Adrenal gland (tissue), 5 donors: ENCODE measurements around the gene YIF1B.

Experiments used
- POLR2A ChIP-seq, 2 donors: fragments of 450-650 bp; IDR thresholded peaks; one replicate each; pipeline ENCODE4 v1.6.1; 2017; ENCODE audit warnings: antibody characterized with exemption in 2 of 2, mild to moderate bottlenecking in 2 of 2, moderate library complexity in 1 of 2
- TF ChIP-seq, protein P1 (sequence below), 6 experiments: fragments of 450-650 bp in 4 of 6; fragments of 200-600 bp in 2 of 6; sonication (generic) in 1 of 6; IDR thresholded peaks; 1 replicate in 5 of 6; 2 replicates in 1 of 6; pipeline versions ENCODE4 v1.5.1 to v1.8.0; 2016 to 2021; ENCODE audit warnings: antibody characterized with exemption in 6 of 6, mild to moderate bottlenecking in 2 of 6, moderate library complexity in 1 of 6
- donor health status: DM: no; HTN: no; CAD: no.

GRCh38 chr19:38361633-38362075 is 45.9 kb upstream of the YIF1B start:
- TF ChIP-seq, protein P1, sequence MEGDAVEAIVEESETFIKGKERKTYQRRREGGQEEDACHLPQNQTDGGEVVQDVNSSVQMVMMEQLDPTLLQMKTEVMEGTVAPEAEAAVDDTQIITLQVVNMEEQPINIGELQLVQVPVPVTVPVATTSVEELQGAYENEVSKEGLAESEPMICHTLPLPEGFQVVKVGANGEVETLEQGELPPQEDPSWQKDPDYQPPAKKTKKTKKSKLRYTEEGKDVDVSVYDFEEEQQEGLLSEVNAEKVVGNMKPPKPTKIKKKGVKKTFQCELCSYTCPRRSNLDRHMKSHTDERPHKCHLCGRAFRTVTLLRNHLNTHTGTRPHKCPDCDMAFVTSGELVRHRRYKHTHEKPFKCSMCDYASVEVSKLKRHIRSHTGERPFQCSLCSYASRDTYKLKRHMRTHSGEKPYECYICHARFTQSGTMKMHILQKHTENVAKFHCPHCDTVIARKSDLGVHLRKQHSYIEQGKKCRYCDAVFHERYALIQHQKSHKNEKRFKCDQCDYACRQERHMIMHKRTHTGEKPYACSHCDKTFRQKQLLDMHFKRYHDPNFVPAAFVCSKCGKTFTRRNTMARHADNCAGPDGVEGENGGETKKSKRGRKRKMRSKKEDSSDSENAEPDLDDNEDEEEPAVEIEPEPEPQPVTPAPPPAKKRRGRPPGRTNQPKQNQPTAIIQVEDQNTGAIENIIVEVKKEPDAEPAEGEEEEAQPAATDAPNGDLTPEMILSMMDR (IDR thresholded peaks at IDR 0.05) = peak in 4 of 6 experiments; percentile 17 to 47 (median 33)
- TF ChIP-seq POLR2A (IDR thresholded peaks at IDR 0.05) = no peak
